ENCODE data around the gene CFHR1.

GRCh38 chr1:196856053-196856452, 36.5 kb downstream of the CFHR1 start:
- TF ChIP-seq CTCF (IDR thresholded peaks at IDR 0.05; ENCODE audit: insufficient read depth, low read depth, low read length), result no peak
- no peak for TF ChIP-seq EZH2 (IDR thresholded peaks at IDR 0.05; ENCODE audit: insufficient read depth, low read length)

All from astrocyte (in vitro differentiated cells and primary cell).